K562 (cell line): ENCODE data around the gene HMBS. TPM values are rescaled to one million over a fixed set of nuclear protein-coding genes. Genes with fewer than 3 reads are reported as not detected.

Experiments
- AFF1 ChIP-seq, 2 experiments: fragments of 450-650 bp; IDR thresholded peaks; 2 replicates each; pipeline ENCODE4 v1.6.1; 2018; ENCODE audit warnings: mild to moderate bottlenecking in 2 of 2, low read depth in 1 of 2; ENCODE audit not compliant: partially characterized antibody in 2 of 2
- GTF2E2 ChIP-seq: fragments of 200-800 bp; sonication (Bioruptor generic); IDR thresholded peaks from 2 replicates; pipeline ENCODE4 v1.6.1; 2016; ENCODE audit warnings: missing genetic modification characterization, missing compliant biosample characterization
- HMG20B ChIP-seq: fragments of 250-450 bp; sonication (Bioruptor Pico); IDR thresholded peaks from 2 replicates; pipeline ENCODE4 v1.5.0; 2021; ENCODE audit warnings: mild to moderate bottlenecking
- ID3 ChIP-seq, 2 experiments: fragments of 250-450 bp in 1 of 2; fragments of 450-650 bp in 1 of 2; sonication (Bioruptor Pico) in 1 of 2; IDR thresholded peaks; 2 replicates each; pipeline versions ENCODE4 v1.6.1 to v1.8.0; 2016 to 2021; ENCODE audit warnings: mild to moderate bottlenecking in 2 of 2, moderate library complexity in 2 of 2, missing compliant biosample characterization in 1 of 2, missing genetic modification characterization in 1 of 2
- JUN ChIP-seq, 2 experiments: sonication (generic) in 1 of 2; formaldehyde crosslinking in 1 of 2; IDR thresholded peaks; 2 replicates each; pipeline versions ENCODE4 v1.6.1 to v1.8.0; 2012 to 2022; ENCODE audit warnings: borderline replicate concordance in 2 of 2, mild to moderate bottlenecking in 2 of 2, improper control_type of control experiment in 1 of 2, low read depth in 1 of 2, low read length in 1 of 2, missing genetic modification reagents in 1 of 2
- KDM2B ChIP-seq: fragments of 250-450 bp; sonication (Bioruptor Pico); IDR thresholded peaks from 2 replicates; pipeline ENCODE4 v1.8.0; 2021; ENCODE audit warnings: mild to moderate bottlenecking, moderate library complexity
- KHSRP ChIP-seq: fragments of 450-650 bp; IDR thresholded peaks from 2 replicates; pipeline ENCODE4 v1.6.1; 2017
- KLF10 ChIP-seq: fragments of 250-450 bp; sonication (Bioruptor Pico); IDR thresholded peaks from 2 replicates; pipeline ENCODE4 v1.6.1; 2021; ENCODE audit warnings: matching md5 sums
- L3MBTL2 ChIP-seq: fragments of 450-650 bp; IDR thresholded peaks from 2 replicates; pipeline ENCODE4 v1.6.1; 2016; ENCODE audit warnings: mild to moderate bottlenecking, moderate library complexity
- RBM17 ChIP-seq: fragments of 200-400 bp; formaldehyde crosslinking; IDR thresholded peaks from 2 replicates; pipeline ENCODE4 v1.6.1; 2017; ENCODE audit warnings: low read depth, mild to moderate bottlenecking, low read length, borderline replicate concordance
- SETDB1 ChIP-seq: IDR thresholded peaks from one replicate; pipeline ENCODE4 v1.6.1; 2012; ENCODE audit warnings: low read length, control low read depth, inconsistent platforms
- SIN3B ChIP-seq: fragments of 450-650 bp; IDR thresholded peaks from 2 replicates; pipeline ENCODE4 v1.6.1; 2017; ENCODE audit warnings: low read depth, mild to moderate bottlenecking, moderate library complexity
- SRSF9 ChIP-seq: fragments of 200-400 bp; formaldehyde crosslinking; IDR thresholded peaks from 2 replicates; pipeline ENCODE4 v1.6.1; 2017; ENCODE audit warnings: low read depth, low read length, borderline replicate concordance
- TCF7 ChIP-seq: sonication (generic); IDR thresholded peaks from 2 replicates; pipeline ENCODE4 v1.6.1; 2016; ENCODE audit warnings: antibody characterized with exemption, borderline replicate concordance
- UBTF ChIP-seq, 2 experiments: IDR thresholded peaks; 2 replicates each; pipeline ENCODE4 v1.6.1; 2012; ENCODE audit warnings: improper control_type of control experiment in 2 of 2, low read depth in 2 of 2, low read length in 2 of 2, borderline replicate concordance in 1 of 2
- ZC3H11A ChIP-seq: IDR thresholded peaks from 2 replicates; pipeline ENCODE4 v1.6.1; 2012; ENCODE audit warnings: low read depth, low read length, improper control_type of control experiment
- ZNF274 ChIP-seq: IDR thresholded peaks from 2 replicates; pipeline ENCODE4 v1.6.1; 2011; ENCODE audit warnings: low read depth, mild to moderate bottlenecking, low read length, moderate library complexity, borderline replicate concordance
- ZNF668 ChIP-seq: fragments of 250-450 bp; sonication (Bioruptor Pico); IDR thresholded peaks from 2 replicates; pipeline ENCODE4 v1.8.0; 2022; ENCODE audit warnings: mild to moderate bottlenecking, inconsistent platforms
- ZNF778 ChIP-seq: fragments of 450-650 bp; formaldehyde crosslinking; IDR thresholded peaks from 2 replicates; pipeline ENCODE4 v1.4.0; 2020; ENCODE audit warnings: mild to moderate bottlenecking, moderate library complexity
- ZSCAN32 ChIP-seq: fragments of 450-650 bp; formaldehyde crosslinking; IDR thresholded peaks from 2 replicates; pipeline ENCODE4 v1.4.0; 2020; ENCODE audit warnings: mild to moderate bottlenecking, moderate library complexity
- polyA plus RNA-seq, 8 experiments: library from polyadenylated mRNA; depleted of rRNA in 4 of 8; stranded (reverse) in 5 of 8; unstranded in 3 of 8; fragments of >200 nt; fragmentation: Nextera tagmentation in 2 of 8; fragmentation: Illumina TruSeq in 1 of 8; extraction: Ambion mirVana in 2 of 8; extraction: Trizol in 1 of 8; gene quantifications; 2 replicates each; pipeline versions ENCODE4 v1.2.1 to v1.2.3, GENCODE V29; 2011 to 2014; ENCODE audit warnings: inconsistent platforms in 1 of 8, missing spikeins in 1 of 8
- total RNA-seq, 7 experiments: library from RNA; depleted of rRNA in 6 of 7; stranded (reverse); fragments of >200 nt in 6 of 7; fragmentation: Illumina TruSeq in 2 of 7; extraction: Trizol in 2 of 7; gene quantifications; 2 replicates each; pipeline versions ENCODE4 v1.2.1 to v1.2.3, GENCODE V29; 2011 to 2021; ENCODE audit warnings: low replicate concordance in 1 of 7

HMBS gene
- total and polyA plus RNA-seq, 9 of the 15 experiments (the other 6 are each of a cell fraction or from before 2014, with no cell fraction given): 56.9 to 385 (median 286) TPM

- TF ChIP-seq JUN (IDR thresholded peaks at IDR 0.05; ENCODE audit: borderline replicate concordance, low read depth, low read length): no peak; the same call in 1 of the 2 replicates
- no peak for TF ChIP-seq JUN (CRISPR knock-in tag; IDR thresholded peaks at IDR 0.05; ENCODE audit: borderline replicate concordance)
- peak in 1 of 2 experiments; percentile 55 for TF ChIP-seq AFF1 (IDR thresholded peaks at IDR 0.05; ENCODE audit: low read depth in 1 of 2, partially characterized antibody in 2 of 2)
- TF ChIP-seq ZSCAN32 (CRISPR knock-in tag): no peak; the same call in 1 of the 2 replicates
- TF ChIP-seq TCF7: no peak
- no peak for TF ChIP-seq SRSF9
- TF ChIP-seq ZNF778: no peak
- TF ChIP-seq SETDB1: no peak
- TF ChIP-seq KLF10: no peak
- no peak for TF ChIP-seq KDM2B
- no peak for TF ChIP-seq ZNF274
- TF ChIP-seq KHSRP: no peak
- TF ChIP-seq ZC3H11A: no peak
- no peak for TF ChIP-seq ZNF668 (CRISPR knock-in tag)
- TF ChIP-seq SIN3B: peak; percentile 41
- TF ChIP-seq ID3 (CRISPR knock-in tag; IDR thresholded peaks at IDR 0.05): no peak
- TF ChIP-seq ID3 (tag; IDR thresholded peaks at IDR 0.05): 0 out of 2 replicates have a peak, but pooled peaks have one; percentile 3
- TF ChIP-seq GTF2E2 (tag): 0 out of 2 replicates have a peak, but pooled peaks have one; percentile 26
- TF ChIP-seq HMG20B (CRISPR knock-in tag): no peak
- peak in 1 of 2 experiments; percentile 67; a peak in 1 of 4 replicates for TF ChIP-seq UBTF (IDR thresholded peaks at IDR 0.05; ENCODE audit: borderline replicate concordance in 1 of 2, low read depth in 2 of 2, low read length in 2 of 2)
- TF ChIP-seq RBM17: no peak
- TF ChIP-seq L3MBTL2: no peak; the same call in none of the 2 replicates
Observed at GRCh38 chr11:119057000-119057769, 27.5 kb upstream of the HMBS start, which contains the start of gene HYOU1 (continued).
